Peyer's patch (tissue), 4 donors: ENCODE measurements around the gene KRTAP12-2.

Experiments
- CTCF ChIP-seq, 6 experiments: fragments of 450-650 bp in 4 of 6; fragments of 200-600 bp in 2 of 6; sonication (generic) in 1 of 6; IDR thresholded peaks; one replicate each; pipeline ENCODE4 v1.5.1; 2017 to 2019; ENCODE audit warnings: antibody characterized with exemption in 6 of 6, mild to moderate bottlenecking in 3 of 6, moderate library complexity in 1 of 6
- POLR2A ChIP-seq, 2 donors: fragments of 450-650 bp; IDR thresholded peaks; one replicate each; pipeline ENCODE4 v1.5.1; 2017; ENCODE audit warnings: antibody characterized with exemption in 2 of 2, mild to moderate bottlenecking in 2 of 2, moderate library complexity in 2 of 2

- TF ChIP-seq CTCF (IDR thresholded peaks at IDR 0.05) (no peak), POLR2A (IDR thresholded peaks at IDR 0.05) (no peak)
These were observed 33.6 kb upstream of the KRTAP12-2 start for GRCh38 chr21:44700101-44701022.
